Measurements from ENCODE around the gene RASSF8.

GRCh38 chr12:26046203-26046602 is 87.7 kb downstream of the RASSF8 start:
- TF ChIP-seq, protein P1, sequence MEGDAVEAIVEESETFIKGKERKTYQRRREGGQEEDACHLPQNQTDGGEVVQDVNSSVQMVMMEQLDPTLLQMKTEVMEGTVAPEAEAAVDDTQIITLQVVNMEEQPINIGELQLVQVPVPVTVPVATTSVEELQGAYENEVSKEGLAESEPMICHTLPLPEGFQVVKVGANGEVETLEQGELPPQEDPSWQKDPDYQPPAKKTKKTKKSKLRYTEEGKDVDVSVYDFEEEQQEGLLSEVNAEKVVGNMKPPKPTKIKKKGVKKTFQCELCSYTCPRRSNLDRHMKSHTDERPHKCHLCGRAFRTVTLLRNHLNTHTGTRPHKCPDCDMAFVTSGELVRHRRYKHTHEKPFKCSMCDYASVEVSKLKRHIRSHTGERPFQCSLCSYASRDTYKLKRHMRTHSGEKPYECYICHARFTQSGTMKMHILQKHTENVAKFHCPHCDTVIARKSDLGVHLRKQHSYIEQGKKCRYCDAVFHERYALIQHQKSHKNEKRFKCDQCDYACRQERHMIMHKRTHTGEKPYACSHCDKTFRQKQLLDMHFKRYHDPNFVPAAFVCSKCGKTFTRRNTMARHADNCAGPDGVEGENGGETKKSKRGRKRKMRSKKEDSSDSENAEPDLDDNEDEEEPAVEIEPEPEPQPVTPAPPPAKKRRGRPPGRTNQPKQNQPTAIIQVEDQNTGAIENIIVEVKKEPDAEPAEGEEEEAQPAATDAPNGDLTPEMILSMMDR (IDR thresholded peaks at IDR 0.05), result no peak
- no peak for TF ChIP-seq POLR2A (IDR thresholded peaks at IDR 0.05)

Measured in heart left ventricle (tissue), 13 donors.